Fibroblast of gingiva (primary cell): ENCODE data around the gene TBC1D25.

Experiments used
- DNase-seq: peaks from one replicate; pipeline ENCODE4 v3.0.0-alpha.2; 2011; ENCODE audit warnings: low read depth

Gene TBC1D25

DNA sequence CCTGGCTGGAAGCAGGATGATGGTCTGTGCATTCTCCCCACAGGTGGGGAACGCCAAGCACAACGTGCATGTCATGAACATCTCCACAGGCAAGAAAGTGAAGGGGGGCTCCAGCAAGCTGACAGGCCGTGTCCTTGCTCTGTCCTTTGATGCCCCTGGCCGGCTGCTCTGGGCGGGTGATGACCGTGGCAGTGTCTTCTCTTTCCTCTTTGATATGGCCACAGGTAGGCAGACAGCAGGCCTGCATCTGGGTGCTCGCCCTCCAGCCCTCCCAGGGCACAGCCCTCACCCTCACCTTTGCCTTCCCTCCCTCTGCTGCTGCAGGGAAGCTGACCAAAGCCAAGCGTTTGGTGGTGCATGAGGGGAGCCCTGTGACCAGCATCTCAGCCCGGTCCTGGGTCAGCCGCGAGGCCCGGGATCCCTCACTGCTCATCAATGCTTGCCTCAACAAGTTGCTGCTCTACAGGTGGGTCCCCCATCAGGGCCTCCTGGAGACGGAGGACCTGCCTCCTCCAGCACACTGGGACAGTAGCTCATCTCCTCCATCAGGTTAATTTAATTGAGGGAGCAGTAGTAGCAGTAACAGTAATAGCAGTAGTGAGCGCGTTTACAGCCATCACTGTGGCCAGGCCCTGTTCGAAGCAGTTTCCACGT is 62.4 kb downstream of the TBC1D25 start:
- no peak for DNase-seq

DNA sequence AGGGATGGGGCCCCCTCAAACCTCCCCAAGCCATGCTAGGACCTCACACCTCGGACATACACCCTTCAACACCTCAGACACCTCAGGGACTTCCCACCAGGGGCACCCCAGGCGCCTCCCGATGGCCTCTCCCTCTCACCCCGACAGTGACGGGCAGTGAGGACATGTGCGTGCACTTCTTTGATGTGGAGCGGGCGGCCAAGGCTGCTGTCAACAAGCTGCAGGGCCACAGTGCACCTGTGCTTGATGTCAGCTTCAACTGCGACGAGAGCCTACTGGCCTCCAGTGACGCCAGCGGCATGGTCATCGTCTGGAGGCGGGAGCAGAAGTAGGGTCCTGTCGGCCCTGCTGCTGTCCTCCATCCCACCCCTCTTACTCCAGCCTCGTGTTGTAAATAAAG is 65.2 kb downstream of the TBC1D25 start:
- no peak for DNase-seq

DNA sequence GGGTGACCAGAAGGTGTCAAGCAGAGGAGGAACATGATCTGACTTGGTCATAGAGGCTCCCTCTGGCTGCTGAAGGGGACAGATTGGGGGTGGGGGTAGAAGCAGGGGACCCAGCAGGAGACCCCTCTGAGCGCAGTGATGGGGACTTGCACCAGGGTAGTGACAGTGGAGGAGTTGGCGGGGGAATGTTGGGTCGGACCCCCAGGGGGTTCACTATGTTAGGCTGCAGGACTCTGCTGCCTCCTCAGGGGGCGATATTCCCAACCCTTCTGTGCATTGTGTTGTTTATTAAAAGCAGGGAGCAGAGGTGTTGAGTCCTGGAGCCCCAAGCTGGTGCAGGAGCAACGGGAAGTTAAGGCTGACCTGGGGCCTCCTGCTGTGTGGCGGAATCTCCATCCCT is 66.6 kb downstream of the TBC1D25 start:
- no peak for DNase-seq

DNA sequence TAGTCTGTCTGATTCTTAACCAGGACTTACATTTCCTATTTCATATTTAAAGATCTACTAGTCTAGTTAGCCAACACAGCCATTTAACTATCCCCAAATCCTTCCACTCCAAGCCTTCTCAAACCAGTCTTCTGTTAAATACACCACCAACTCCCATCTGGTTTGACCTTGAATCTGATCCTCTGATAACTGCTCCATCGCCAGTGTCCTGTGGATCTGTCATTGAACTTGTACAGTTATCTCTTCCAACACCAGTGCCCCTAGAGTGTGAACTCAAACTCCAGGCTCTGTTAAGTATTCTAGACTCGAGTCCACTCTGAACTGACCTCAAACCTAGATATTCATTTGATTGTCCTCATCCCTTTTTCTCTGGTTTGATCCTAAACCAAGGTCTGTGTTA is 72.2 kb downstream of the TBC1D25 start:
- DNase-seq: no peak
